IMR-90 (cell line): ENCODE results near the gene CTSV. TPM values are rescaled to one million over a fixed set of nuclear protein-coding genes. Genes with fewer than 3 reads are reported as not detected.
"Not testable (repeated sequence)": the region's sequence is repeated elsewhere in the genome, so short reads cannot be mapped to it uniquely, and the experiment has no call there.

ENCODE experiments used
- ATAC-seq: fragments of 200-7000 bp; cut with Tn5 transposase; 2 replicates; pipeline ENCODE4 v1.9.1; 2020; ENCODE audit warnings: low read depth, mild to moderate bottlenecking, moderate library complexity
- BruUV-seq: library from RNA; stranded (reverse); fragments of 400-500 nt; replicated peaks from 2 replicates; lab custom pipeline; 2021; lab: Mats Ljungman, UMichigan
- CTCF ChIA-PET: fragments of 300-600 bp; formaldehyde crosslinking; extraction: SDS; loops from one replicate; lab custom pipeline; 2021; ENCODE audit warnings: antibody characterized with exemption; lab: Yijun Ruan, JAX
- POLR2A ChIA-PET: fragments of 300-600 bp; sonication (Branson Sonifier 250); formaldehyde crosslinking; loops from one replicate; lab custom pipeline; 2022; ENCODE audit warnings: antibody characterized with exemption; ENCODE audit not compliant: unreplicated experiment; lab: Charles Lee
- DNase-seq: peaks from one replicate; pipeline ENCODE4 v3.0.0; 2013
- H2AFZ ChIP-seq: replicated peaks from 2 replicates; pipeline ENCODE3; 2013; ENCODE audit warnings: low read length, mild to moderate bottlenecking; ENCODE audit not compliant: poor library complexity
- H2AK5ac ChIP-seq: 2 replicates; pipeline ENCODE4 v1.6.1; 2013; ENCODE audit warnings: low read depth, low read length, inconsistent platforms
- H2AK9ac ChIP-seq: replicated peaks from 2 replicates; pipeline ENCODE3; 2013; ENCODE audit warnings: mild to moderate bottlenecking, low read depth, low read length, moderate library complexity; ENCODE audit not compliant: poor library complexity
- H2BK120ac ChIP-seq: 2 replicates; pipeline ENCODE4 v1.6.1; 2013; ENCODE audit warnings: low read depth, low read length, inconsistent platforms
- H2BK15ac ChIP-seq: 3 replicates; pipeline ENCODE4 v1.6.1; 2013; ENCODE audit warnings: low read depth, low read length, inconsistent platforms
- H2BK20ac ChIP-seq: 2 replicates; pipeline ENCODE4 v1.6.1; 2013; ENCODE audit warnings: low read depth, mild to moderate bottlenecking, inconsistent platforms, low read length, moderate library complexity
- H2BK5ac ChIP-seq: 2 replicates; pipeline ENCODE4 v1.6.1; 2013; ENCODE audit warnings: mild to moderate bottlenecking, low read depth, low read length, inconsistent platforms; ENCODE audit not compliant: poor library complexity, severe bottlenecking
- H3K14ac ChIP-seq: replicated peaks from 2 replicates; pipeline ENCODE4 v1.6.1; 2013; ENCODE audit warnings: low read depth, low read length, inconsistent platforms
- H3K18ac ChIP-seq: 2 replicates; pipeline ENCODE4 v1.6.1; 2013; ENCODE audit warnings: low read depth, low read length, control low read depth
- H3K23ac ChIP-seq: 2 replicates; pipeline ENCODE4 v1.6.1; 2013; ENCODE audit warnings: low read depth, low read length, inconsistent platforms
- H3K27ac ChIP-seq: 2 replicates; pipeline ENCODE4 v1.5.1; 2013; ENCODE audit warnings: mild to moderate bottlenecking, control low read depth, low read length; ENCODE audit not compliant: insufficient read depth
- H3K27me3 ChIP-seq: 2 replicates; pipeline ENCODE4 v1.6.1; 2013; ENCODE audit warnings: low read length; ENCODE audit not compliant: control insufficient read depth, insufficient read depth
- H3K36me3 ChIP-seq: 2 replicates; pipeline ENCODE4 v1.6.1; 2013; ENCODE audit warnings: low read length, mixed read lengths; ENCODE audit not compliant: control insufficient read depth, insufficient read depth
- H3K4ac ChIP-seq: 2 replicates; pipeline ENCODE4 v1.6.1; 2013; ENCODE audit warnings: low read depth, low read length, inconsistent platforms
- H3K4me1 ChIP-seq: 2 replicates; pipeline ENCODE4 v1.6.1; 2013; ENCODE audit warnings: low read length, mixed read lengths; ENCODE audit not compliant: control insufficient read depth, insufficient read depth
- H3K4me2 ChIP-seq: 2 replicates; pipeline ENCODE4 v1.6.1; 2013; ENCODE audit warnings: low read depth, mild to moderate bottlenecking, control low read depth, low read length, moderate library complexity
- H3K4me3 ChIP-seq: 2 replicates; pipeline ENCODE4 v1.5.1; 2013; ENCODE audit warnings: low read depth, mild to moderate bottlenecking, control low read depth, low read length, moderate library complexity; ENCODE audit not compliant: insufficient read depth
- H3K56ac ChIP-seq: 2 replicates; pipeline ENCODE4 v1.6.1; 2013; ENCODE audit warnings: low read length, inconsistent platforms; ENCODE audit not compliant: insufficient read depth; ENCODE audit errors: extremely low read depth
- H3K79me1 ChIP-seq, 2 experiments: 2 replicates each; pipeline ENCODE4 v1.6.1; 2013; ENCODE audit warnings: low read length in 2 of 2, inconsistent platforms in 1 of 2, low read depth in 1 of 2
- H3K9ac ChIP-seq: 2 replicates; pipeline ENCODE4 v1.6.1; 2013; ENCODE audit warnings: low read depth, low read length, control low read depth
- H3K9me1 ChIP-seq: 2 replicates; pipeline ENCODE4 v1.6.1; 2013; ENCODE audit warnings: low read length, inconsistent platforms; ENCODE audit not compliant: insufficient read depth
- H3K9me3 ChIP-seq: 2 replicates; pipeline ENCODE4 v1.6.1; 2013; ENCODE audit warnings: low read length; ENCODE audit not compliant: control insufficient read depth, insufficient read depth
- H4K20me1 ChIP-seq: 2 replicates; pipeline ENCODE4 v1.6.1; 2013; ENCODE audit warnings: low read length, inconsistent platforms; ENCODE audit not compliant: insufficient read depth
- H4K5ac ChIP-seq: 2 replicates; pipeline ENCODE4 v1.6.1; 2013; ENCODE audit warnings: mild to moderate bottlenecking, low read depth, low read length, control low read depth
- H4K8ac ChIP-seq, 2 experiments: 2 replicates each; pipeline ENCODE4 v1.6.1; 2013; ENCODE audit warnings: low read depth in 2 of 2, low read length in 2 of 2, control low read depth in 1 of 2, inconsistent platforms in 1 of 2
- H4K91ac ChIP-seq: 2 replicates; pipeline ENCODE4 v1.6.1; 2013; ENCODE audit warnings: low read depth, low read length, inconsistent platforms; ENCODE audit not compliant: insufficient read depth
- WGBS, 2 experiments: methylation state at CpG; one replicate each; pipeline versions ENCODE4 v1.1.5 to v1.1.7; 2013; ENCODE audit warnings: missing lambda C conversion rate in 2 of 2; ENCODE audit not compliant: insufficient read length in 1 of 2; ENCODE audit errors: extremely low coverage in 2 of 2; 5-methylcytosine and 5-hydroxymethylcytosine counted together
- dilution Hi-C: fragments of 300-500 bp; cut with HindIII; formaldehyde crosslinking; loops from one replicate; pipeline ENCODE4 v1.14.3; 2018; ENCODE audit warnings: low sequenced_read_pairs; ENCODE audit not compliant: unreplicated experiment
- in situ Hi-C: fragments of 300-500 bp; cut with MboI; formaldehyde crosslinking; loops from 3 replicates; pipeline ENCODE4 v1.14.3; 2019; ENCODE audit warnings: low sequenced_read_pairs, inconsistent platforms, mixed read lengths
- intact Hi-C: fragments of 100-400 bp; cut with micrococcal nuclease; formaldehyde crosslinking; loops from 2 replicates; pipeline ENCODE4 v1.10.0; 2022
- polyA plus RNA-seq, 3 experiments: library from polyadenylated mRNA; depleted of rRNA; stranded (reverse); fragments of >200 nt; gene quantifications; 2 replicates each; pipeline ENCODE4 v1.2.3, GENCODE V29; 2012; ENCODE audit warnings: low replicate concordance in 1 of 3
- total RNA-seq: library from RNA; depleted of rRNA; stranded (reverse); fragments of >200 nt; gene quantifications from 2 replicates; pipeline ENCODE4 v1.2.3, GENCODE V29; 2012

Gene CTSV
- total and polyA plus RNA-seq, 2 of the 4 experiments (the other 2 are of a cell fraction) = 0.54 to 0.75 TPM

DNA sequence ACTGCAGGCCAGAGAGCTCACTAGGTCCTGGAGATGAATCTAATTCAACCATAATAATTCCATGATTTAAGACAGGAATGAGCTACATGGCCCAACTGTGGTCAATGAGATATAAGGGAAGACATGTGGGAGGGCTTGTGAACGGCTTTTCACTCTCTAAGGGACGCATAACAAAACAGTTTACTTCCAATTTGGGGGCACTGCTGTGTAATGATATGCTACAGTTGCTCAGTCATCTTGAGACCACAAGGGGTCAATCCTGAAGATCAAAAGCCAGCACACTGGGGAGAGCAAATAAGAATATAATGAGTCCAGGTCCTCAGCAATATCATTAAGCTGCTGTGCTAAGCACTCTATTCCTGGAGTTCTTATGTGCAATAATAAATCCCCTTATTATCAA, 46.6 kb downstream of the CTSV start:
- H2BK120ac ChIP-seq, H3K9me3 ChIP-seq, H2BK5ac ChIP-seq, H3K23ac ChIP-seq, H3K4me2 ChIP-seq, H3K14ac ChIP-seq, H2BK20ac ChIP-seq, dilution Hi-C loops, H2AFZ ChIP-seq, H3K4me3 ChIP-seq, ATAC-seq, intact Hi-C loops, H2BK15ac ChIP-seq, H3K27me3 ChIP-seq, H3K27ac ChIP-seq, H3K9me1 ChIP-seq, H3K79me1 ChIP-seq, H4K20me1 ChIP-seq, H3K4ac ChIP-seq, H2AK9ac ChIP-seq, H4K91ac ChIP-seq, H3K9ac ChIP-seq, BruUV-seq, CTCF ChIA-PET, H3K56ac ChIP-seq, DNase-seq, H4K5ac ChIP-seq, H4K8ac ChIP-seq, POLR2A ChIA-PET, H2AK5ac ChIP-seq, H3K18ac ChIP-seq, in situ Hi-C loops, H3K4me1 ChIP-seq, H3K36me3 ChIP-seq: not testable (repeated sequence)
- WGBS, 2 experiments = no CpG with 5 or more reads among the region's 2 CpGs

DNA sequence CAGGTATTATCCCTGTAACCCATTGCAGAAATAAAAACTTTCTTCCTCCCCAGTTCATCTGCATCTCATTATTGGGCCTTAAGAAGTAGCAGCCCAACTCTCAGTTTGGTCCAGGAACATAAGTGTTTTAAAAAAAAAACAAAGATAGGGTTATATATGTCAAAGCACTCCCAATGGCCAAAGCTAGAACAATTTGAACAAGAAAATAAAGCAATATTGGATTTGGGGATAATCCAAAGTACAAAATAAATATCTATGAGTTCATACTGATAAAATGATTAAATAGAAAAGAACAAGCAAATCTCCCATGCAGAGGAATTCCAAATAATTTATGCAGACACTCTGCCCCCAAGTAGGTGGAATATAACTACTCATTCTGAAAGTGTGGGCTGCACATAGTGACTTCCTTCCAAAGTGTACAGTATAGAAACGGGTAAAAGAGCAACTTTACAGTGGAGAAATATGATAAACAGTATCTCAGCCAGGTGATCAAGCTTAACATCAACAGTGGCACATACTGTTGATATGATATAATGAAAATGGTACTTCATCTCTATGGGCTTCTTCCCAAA, 49.1 kb downstream of the CTSV start:
- H3K36me3 ChIP-seq, H3K18ac ChIP-seq, H2BK20ac ChIP-seq, H2AFZ ChIP-seq, POLR2A ChIA-PET, H3K14ac ChIP-seq, intact Hi-C loops, H2BK120ac ChIP-seq, H3K23ac ChIP-seq, H3K9ac ChIP-seq, H3K4ac ChIP-seq, H3K4me3 ChIP-seq, H4K91ac ChIP-seq, H3K56ac ChIP-seq, H3K4me2 ChIP-seq, H3K9me1 ChIP-seq, H2BK5ac ChIP-seq, H3K4me1 ChIP-seq, ATAC-seq, in situ Hi-C loops, H2AK9ac ChIP-seq, H4K8ac ChIP-seq, H4K5ac ChIP-seq, DNase-seq, H2BK15ac ChIP-seq, H2AK5ac ChIP-seq, BruUV-seq, H3K79me1 ChIP-seq, H3K9me3 ChIP-seq, H3K27ac ChIP-seq, H4K20me1 ChIP-seq, dilution Hi-C loops, CTCF ChIA-PET, H3K27me3 ChIP-seq: not testable (repeated sequence)
- WGBS, 2 experiments = no CpG with 5 or more reads among the region's 1 CpG
